Activated naive CD4-positive, alpha-beta T cell treated with anti-CD3 and anti-CD28 coated beads for 36 hours (primary cell): ENCODE measurements around the gene RCBTB1. TPM values are rescaled to one million over a fixed set of nuclear protein-coding genes. Genes with fewer than 3 reads are reported as not detected.
"Not testable (repeated sequence)": the region's sequence is repeated elsewhere in the genome, so short reads cannot be mapped to it uniquely, and the experiment has no call there.

Source experiments
- CTCF ChIA-PET: fragments of 350-600 bp; sonication (Branson Sonifier 250); formaldehyde crosslinking; loops from one replicate; lab custom pipeline; 2021; ENCODE audit warnings: antibody characterized with exemption; lab: Charles Lee
- DNase-seq: peaks from one replicate; pipeline ENCODE4 v3.0.0-alpha.2; 2020
- H3K27ac Mint-ChIP-seq: one replicate; pipeline ENCODE4 v1.8.0; 2021; ENCODE audit warnings: mild to moderate bottlenecking, mixed read lengths
- H3K27me3 Mint-ChIP-seq: one replicate; pipeline ENCODE4 v1.8.0; 2021; ENCODE audit warnings: low read depth, mixed read lengths
- H3K36me3 Mint-ChIP-seq: one replicate; pipeline ENCODE4 v1.8.0; 2021; ENCODE audit warnings: low read depth, mixed read lengths
- H3K4me1 Mint-ChIP-seq: one replicate; pipeline ENCODE4 v1.8.0; 2021; ENCODE audit warnings: low read depth, mixed read lengths
- H3K4me3 Mint-ChIP-seq: one replicate; pipeline ENCODE4 v1.8.0; 2021; ENCODE audit warnings: mild to moderate bottlenecking, moderate library complexity, mixed read lengths
- H3K9me3 Mint-ChIP-seq: one replicate; pipeline ENCODE4 v1.8.0; 2021; ENCODE audit warnings: mixed read lengths
- intact Hi-C: fragments of 100-400 bp; cut with micrococcal nuclease; formaldehyde crosslinking; loops from one replicate; pipeline ENCODE4 v1.15.1; 2023
- total RNA-seq, 2 experiments: library from RNA; stranded (reverse); gene quantifications; one replicate each; pipeline ENCODE4 v1.2.3, GENCODE V29; 2021

RCBTB1 gene
- total RNA-seq, 2 experiments from 2014 or later: 17.8 to 19.2 TPM

DNA sequence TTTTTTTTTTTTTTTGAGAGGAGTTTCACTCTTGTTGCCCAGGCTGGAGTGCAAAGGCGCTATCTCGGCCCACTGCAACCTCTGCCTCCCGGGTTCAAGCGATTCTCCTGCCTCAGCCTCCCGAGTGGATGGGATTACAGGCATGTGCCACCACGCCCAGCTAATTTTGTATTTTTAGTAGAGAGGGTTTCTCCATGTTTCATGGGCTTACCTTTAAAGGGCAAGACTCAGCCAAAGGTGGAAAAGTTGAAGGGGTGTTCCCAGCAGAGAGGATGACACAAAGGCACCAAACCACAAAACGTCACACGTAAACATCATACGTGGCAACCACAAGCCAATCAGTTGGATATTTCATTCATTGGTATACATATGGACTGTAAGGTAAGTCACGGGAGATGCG, 88.5 kb downstream of the RCBTB1 start:
- CTCF ChIA-PET: interaction anchor here (2.0 kb wide), 1 partner anchor 53 kb away, joined by 8 read pairs; the partner anchor contains the start of genes CAB39L and SETDB2
- Mint-ChIP-seq H3K4me1 (peaks cover 51% of the 10 kb centered on the region), H3K36me3 (peaks cover 49% of the 10 kb centered on the region), H3K27ac (peak overlapping the region; percentile 96), H3K4me3 (peak overlapping the region; percentile 91)
- not testable (repeated sequence) for H3K27me3 Mint-ChIP-seq, H3K9me3 Mint-ChIP-seq
- intact Hi-C loops: loop anchor here (2.0 to 5.0 kb wide), 9 partner anchors 195 to 1956 kb away; partner anchors contain the start of genes CDADC1, EBPL, INTS6 and NUDT15
- peak; percentile 86 for DNase-seq

DNA sequence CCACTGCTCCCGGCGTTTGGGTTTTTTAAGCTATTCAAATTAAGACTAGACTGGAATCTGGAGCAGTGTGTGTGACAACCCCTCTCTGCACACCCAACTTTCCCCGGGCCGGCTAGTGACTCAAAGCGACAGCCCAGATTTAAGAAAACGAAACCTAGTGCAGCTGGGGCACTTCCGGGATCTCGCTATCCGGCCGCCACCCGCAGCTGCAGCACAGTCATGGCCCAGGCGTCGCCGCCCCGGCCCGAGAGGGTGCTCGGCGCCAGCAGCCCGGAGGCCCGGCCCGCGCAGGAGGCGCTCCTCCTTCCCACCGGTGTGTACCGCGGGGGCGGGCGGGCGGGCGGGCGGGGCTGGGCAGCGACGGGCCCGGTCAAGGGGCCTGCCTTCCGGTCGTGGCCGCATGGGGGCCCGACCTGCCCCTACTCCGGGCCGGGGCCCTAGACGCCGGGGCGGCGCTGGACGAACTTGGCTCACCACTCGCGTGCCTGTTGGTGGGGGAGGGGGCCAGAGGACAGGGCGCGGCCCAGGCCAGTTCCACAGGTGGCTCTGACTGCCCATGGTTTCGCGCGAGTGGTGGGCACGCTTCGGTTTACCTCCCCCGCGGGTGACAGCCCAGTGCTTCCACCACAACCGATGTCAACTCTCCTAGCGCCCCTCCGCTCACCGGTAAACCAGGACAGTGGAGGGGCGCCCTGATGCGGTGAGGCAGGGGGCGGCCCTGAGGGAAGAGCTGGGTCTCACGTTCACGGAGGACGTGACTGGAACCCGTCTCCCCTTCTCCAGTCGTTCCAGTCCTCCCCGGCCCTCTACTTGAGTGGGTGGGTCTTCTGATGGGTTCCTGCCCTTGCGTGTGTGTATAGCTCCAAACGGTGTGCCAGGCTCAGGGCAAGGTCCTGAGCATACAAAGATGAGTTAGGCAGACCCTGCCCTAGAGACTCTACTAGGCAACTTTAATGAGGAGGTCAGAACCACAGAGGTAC, 89.3 kb downstream of the RCBTB1 start, which contains the start of gene PHF11:
Gene PHF11 (plus strand): TSS at position 171 of the 980 bp plus-strand sequence. CDS start 49 bp downstream, at position 220.
- Mint-ChIP-seq H3K4me3 (peak within 1 kb of the TSS; percentile 91), H3K9me3 (peaks cover 4% of the 10 kb centered on the region), H3K36me3 (peaks cover 46% of the 10 kb centered on the region), H3K27me3 (no peaks in the 10 kb centered on the region), H3K4me1 (peaks cover 49% of the 10 kb centered on the region), H3K27ac (peak within 1 kb of the TSS; percentile 96)
- peak; percentile 95 for DNase-seq
- intact Hi-C loops: loop anchor here (1.0 to 5.0 kb wide), 16 partner anchors 42 to 1957 kb away; partner anchors contain the start of genes CAB39L, CDADC1, EBPL and INTS6
- CTCF ChIA-PET: interaction anchor here (0.5 to 2.0 kb wide), 5 partner anchors 14 to 53 kb away, joined by 3 to 8 read pairs (median 4); partner anchors contain the start of genes CAB39L and SETDB2

DNA sequence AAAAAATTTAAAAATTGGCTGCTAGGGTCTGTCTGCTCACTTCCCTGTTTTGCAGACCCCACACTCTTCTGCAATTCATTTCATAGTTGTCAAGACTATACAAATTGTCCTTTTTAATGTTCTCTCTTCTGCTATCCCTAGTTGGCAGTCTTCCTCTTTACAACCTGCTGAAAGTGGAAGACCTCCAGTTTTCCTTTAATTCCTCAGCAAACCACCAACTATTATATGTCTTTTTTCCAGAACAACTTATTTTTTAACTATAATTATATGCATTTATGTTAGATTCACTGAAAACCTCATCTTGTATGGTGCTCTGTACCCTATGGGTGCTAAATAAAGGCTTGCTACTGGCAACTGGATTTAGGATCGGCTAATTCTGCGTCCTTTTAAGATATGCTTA, 90.7 kb downstream of the RCBTB1 start:
- intact Hi-C loops: loop anchor here (1.0 to 5.0 kb wide), 15 partner anchors 40 to 1457 kb away; partner anchors contain the start of genes CAB39L, CDADC1, EBPL and NUDT15
- Mint-ChIP-seq H3K36me3 (peaks cover 33% of the 10 kb centered on the region), H3K4me3 (peak overlapping the region; percentile 87), H3K4me1 (peaks cover 37% of the 10 kb centered on the region), H3K27me3 (no peaks in the 10 kb centered on the region), H3K27ac (peak overlapping the region; percentile 96), H3K9me3 (peaks cover 4% of the 10 kb centered on the region)
- DNase-seq: no peak
- CTCF ChIA-PET: interaction anchor here (1.2 kb wide), 1 partner anchor 50 kb away, joined by 4 read pairs; no protein-coding TSS in a partner anchor

DNA sequence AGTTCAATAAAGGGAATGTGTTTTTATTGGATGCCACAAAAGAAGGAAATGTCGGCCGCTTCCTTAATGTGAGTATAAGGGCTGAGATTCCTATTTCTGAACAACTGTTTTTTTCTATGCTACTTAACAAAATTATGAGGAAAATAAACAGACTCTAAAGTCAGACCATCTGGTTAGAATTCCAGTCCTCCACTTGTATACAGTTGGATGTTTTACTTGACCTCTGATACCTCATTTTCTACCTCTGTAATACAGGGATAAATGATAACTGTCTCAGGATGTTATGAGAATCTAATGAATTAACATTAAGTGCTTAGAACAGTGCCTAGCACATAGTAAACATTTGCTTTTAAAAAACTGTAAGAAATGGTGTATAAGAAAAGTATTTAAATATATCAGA, 96.8 kb downstream of the RCBTB1 start:
- H3K36me3 Mint-ChIP-seq: peaks cover 18% of the 10 kb centered on the region

More for the DNA sequence above, 96.8 kb downstream of the RCBTB1 start:
- Mint-ChIP-seq H3K27ac (no peak overlapping the region), H3K4me1 (no peaks in the 10 kb centered on the region), H3K27me3 (no peaks in the 10 kb centered on the region), H3K4me3 (no peak overlapping the region), H3K9me3 (no peaks in the 10 kb centered on the region)
- DNase-seq: no peak
- intact Hi-C loops: no loop called here
- CTCF ChIA-PET: no interaction called here

Other genes starting within 250 kb of the RCBTB1 start
- 1 to 10 TPM; 3.8 to 4.5 TPM for gene CAB39L, start 141.5 kb downstream of the RCBTB1 start, total RNA-seq
- 10 to 100 TPM; 15.8 to 16.2 TPM for gene SETDB2, start 141.3 kb downstream of the RCBTB1 start, total RNA-seq
- gene PHF11, start 89.6 kb downstream of the RCBTB1 start, total RNA-seq: 10 to 100 TPM; 91.4 to 96.9 TPM
- under 1 TPM; 0.62 to 0.72 TPM for gene ARL11, start 42.9 kb upstream of the RCBTB1 start, total RNA-seq
- 10 to 100 TPM; 46.8 to 49.3 TPM for gene EBPL, start 105.9 kb upstream of the RCBTB1 start, total RNA-seq
- gene KPNA3, start 207.1 kb upstream of the RCBTB1 start, total RNA-seq: 10 to 100 TPM; 47.9 to 50.7 TPM